Calu3 (cell line): Measurements from ENCODE around the gene MLPH. TPM values are rescaled to one million over a fixed set of nuclear protein-coding genes. Genes with fewer than 3 reads are reported as not detected.

Experiments used
- BruUV-seq: library from RNA; stranded (reverse); fragments of 400-500 nt; replicated peaks from 2 replicates; lab custom pipeline; 2021; lab: Mats Ljungman, UMichigan
- CTCF ChIA-PET: fragments of 300-600 bp; sonication (Branson Sonifier 250); formaldehyde crosslinking; loops from one replicate; lab custom pipeline; 2022; ENCODE audit warnings: antibody characterized with exemption; lab: Charles Lee
- DNase-seq: peaks from one replicate; pipeline ENCODE4 v3.0.0; 2022
- H3K27ac Mint-ChIP-seq: one replicate; pipeline ENCODE4 v1.8.0; 2022; ENCODE audit warnings: mixed read lengths; ENCODE audit not compliant: unreplicated experiment
- H3K27me3 Mint-ChIP-seq: one replicate; pipeline ENCODE4 v1.8.0; 2022; ENCODE audit warnings: mixed read lengths; ENCODE audit not compliant: unreplicated experiment
- H3K36me3 Mint-ChIP-seq: one replicate; pipeline ENCODE4 v1.8.0; 2022; ENCODE audit warnings: mild to moderate bottlenecking, moderate library complexity, mixed read lengths; ENCODE audit not compliant: insufficient read depth, unreplicated experiment
- H3K4me1 Mint-ChIP-seq: one replicate; pipeline ENCODE4 v1.8.0; 2022; ENCODE audit warnings: mild to moderate bottlenecking, low read depth, mixed read lengths; ENCODE audit not compliant: unreplicated experiment
- H3K4me3 Mint-ChIP-seq: one replicate; pipeline ENCODE4 v1.8.0; 2022; ENCODE audit warnings: mild to moderate bottlenecking, low read depth, moderate library complexity, mixed read lengths; ENCODE audit not compliant: unreplicated experiment
- H3K9me3 Mint-ChIP-seq: one replicate; pipeline ENCODE4 v1.8.0; 2022; ENCODE audit warnings: low read depth, mixed read lengths; ENCODE audit not compliant: unreplicated experiment
- CTCF ChIP-seq: fragments of 200-600 bp; IDR thresholded peaks from one replicate; pipeline ENCODE4 v1.8.0; 2022; ENCODE audit warnings: antibody characterized with exemption; ENCODE audit not compliant: unreplicated experiment
- intact Hi-C: fragments of 100-400 bp; cut with micrococcal nuclease; formaldehyde crosslinking; loops from one replicate; pipeline ENCODE4 v1.10.0; 2022; ENCODE audit not compliant: unreplicated experiment
- total RNA-seq: library from RNA; stranded (reverse); gene quantifications from 2 replicates; pipeline ENCODE4 v1.2.3, GENCODE V29; 2022

The MLPH gene
- total RNA-seq, 1 experiment from 2014 or later = 39.8 TPM

- intact Hi-C loops = no loop called here
- CTCF ChIA-PET = no interaction called here
- Mint-ChIP-seq H3K27me3 (peaks cover 66% of the 10 kb centered on the region), H3K4me3 (no peak overlapping the region), H3K4me1 (peaks cover 10% of the 10 kb centered on the region), H3K9me3 (peaks cover 5% of the 10 kb centered on the region), H3K27ac (no peak overlapping the region), H3K36me3 (no peaks in the 10 kb centered on the region)
- no peak for TF ChIP-seq CTCF
- no TSS peak for BruUV-seq
- no peak for DNase-seq
Measured at GRCh38 chr2:237457388-237457941, 29.6 kb upstream of the MLPH start.

GRCh38 chr2:237458519-237458918 is 28.5 kb upstream of the MLPH start:
- peaks cover 55% of the 10 kb centered on the region for H3K27me3 Mint-ChIP-seq
- no TSS peak for BruUV-seq
- H3K27ac Mint-ChIP-seq = no peak overlapping the region
- H3K9me3 Mint-ChIP-seq = peaks cover 5% of the 10 kb centered on the region
- intact Hi-C loops = no loop called here
- H3K4me3 Mint-ChIP-seq = no peak overlapping the region
- H3K4me1 Mint-ChIP-seq = peaks cover 10% of the 10 kb centered on the region
- H3K36me3 Mint-ChIP-seq = no peaks in the 10 kb centered on the region
- no peak for DNase-seq
- CTCF ChIA-PET = interaction anchor here (1.2 to 1.3 kb wide), 2 partner anchors 13 to 24 kb away, joined by 3 to 7 read pairs; no protein-coding TSS in a partner anchor
- no peak for TF ChIP-seq CTCF

- no peak overlapping the region for H3K4me3 Mint-ChIP-seq
- no TSS peak for BruUV-seq
- peaks cover 10% of the 10 kb centered on the region for H3K4me1 Mint-ChIP-seq
- CTCF ChIA-PET = interaction anchor here (1.2 to 1.3 kb wide), 2 partner anchors 12 to 23 kb away, joined by 3 to 7 read pairs; no protein-coding TSS in a partner anchor
- peaks cover 5% of the 10 kb centered on the region for H3K9me3 Mint-ChIP-seq
- no peaks in the 10 kb centered on the region for H3K36me3 Mint-ChIP-seq
- H3K27ac Mint-ChIP-seq = no peak overlapping the region
- intact Hi-C loops = no loop called here
- peaks cover 48% of the 10 kb centered on the region for H3K27me3 Mint-ChIP-seq
- no peak for TF ChIP-seq CTCF
- DNase-seq = no peak
Measured at GRCh38 chr2:237459226-237459625, 27.8 kb upstream of the MLPH start.

- DNase-seq = no peak
- Mint-ChIP-seq H3K9me3 (peaks cover 5% of the 10 kb centered on the region), H3K4me1 (peaks cover 11% of the 10 kb centered on the region), H3K4me3 (no peak overlapping the region), H3K27me3 (peaks cover 43% of the 10 kb centered on the region), H3K36me3 (no peaks in the 10 kb centered on the region), H3K27ac (no peak overlapping the region)
- CTCF ChIA-PET = no interaction called here
- TF ChIP-seq CTCF = no peak
- intact Hi-C loops = no loop called here
- BruUV-seq = no TSS peak
Measured at GRCh38 chr2:237459741-237460174, 27.3 kb upstream of the MLPH start.
